Measurements from ENCODE around the gene SLC26A11.
A peak's percentile ranks its signal among the peaks of the same experiment; 100 is the strongest.

Gene SLC26A11

GRCh38 chr17:80223142-80223815 lies 3.1 kb downstream of the SLC26A11 start:
- peak overlapping the region; percentile 27 for H3K27ac ChIP-seq
- ChIA-PET CTCF (no interaction called here), POLR2A (ENCODE audit: low non-redundant PET) (no interaction called here)
- DNase-seq (ENCODE audit: low spot score) = no peak
- TF ChIP-seq, protein P1, sequence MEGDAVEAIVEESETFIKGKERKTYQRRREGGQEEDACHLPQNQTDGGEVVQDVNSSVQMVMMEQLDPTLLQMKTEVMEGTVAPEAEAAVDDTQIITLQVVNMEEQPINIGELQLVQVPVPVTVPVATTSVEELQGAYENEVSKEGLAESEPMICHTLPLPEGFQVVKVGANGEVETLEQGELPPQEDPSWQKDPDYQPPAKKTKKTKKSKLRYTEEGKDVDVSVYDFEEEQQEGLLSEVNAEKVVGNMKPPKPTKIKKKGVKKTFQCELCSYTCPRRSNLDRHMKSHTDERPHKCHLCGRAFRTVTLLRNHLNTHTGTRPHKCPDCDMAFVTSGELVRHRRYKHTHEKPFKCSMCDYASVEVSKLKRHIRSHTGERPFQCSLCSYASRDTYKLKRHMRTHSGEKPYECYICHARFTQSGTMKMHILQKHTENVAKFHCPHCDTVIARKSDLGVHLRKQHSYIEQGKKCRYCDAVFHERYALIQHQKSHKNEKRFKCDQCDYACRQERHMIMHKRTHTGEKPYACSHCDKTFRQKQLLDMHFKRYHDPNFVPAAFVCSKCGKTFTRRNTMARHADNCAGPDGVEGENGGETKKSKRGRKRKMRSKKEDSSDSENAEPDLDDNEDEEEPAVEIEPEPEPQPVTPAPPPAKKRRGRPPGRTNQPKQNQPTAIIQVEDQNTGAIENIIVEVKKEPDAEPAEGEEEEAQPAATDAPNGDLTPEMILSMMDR (conservative IDR thresholded peaks at IDR 0.05; ENCODE audit: low read depth) = no peak

DNA sequence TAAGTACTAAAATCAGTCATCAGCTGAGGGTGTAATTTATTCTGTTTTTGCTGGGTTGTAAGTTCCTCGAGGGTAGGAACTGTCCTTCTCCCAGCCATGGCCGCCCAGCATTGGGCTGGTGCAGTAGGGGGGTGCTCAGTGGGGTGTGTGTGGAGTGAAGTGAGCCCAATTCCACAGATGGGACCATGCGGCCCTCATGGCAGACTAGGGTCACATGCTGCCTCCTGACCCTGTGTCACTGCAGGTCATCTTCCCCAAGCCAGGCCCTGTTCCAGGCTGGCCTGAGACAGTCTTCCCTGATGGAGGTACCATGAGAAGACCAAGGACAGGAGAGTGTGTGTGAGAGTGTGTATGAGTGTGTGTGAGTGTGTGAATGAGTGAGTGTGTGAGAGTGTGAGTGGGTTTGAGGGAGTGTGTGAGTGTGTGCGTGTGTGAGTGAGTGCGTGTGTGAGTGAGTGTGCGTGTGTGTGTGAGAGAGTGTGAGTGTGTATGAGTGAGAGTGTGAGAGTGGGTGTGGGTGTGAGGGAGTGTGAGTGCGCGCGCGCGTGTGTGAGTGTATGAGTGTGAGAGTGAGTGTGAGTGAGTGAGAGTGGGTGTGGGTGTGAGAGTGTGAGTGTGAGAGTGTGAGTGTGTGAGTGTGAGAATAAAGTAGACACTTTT lies 3.7 kb downstream of the SLC26A11 start:
- ChIA-PET CTCF (no interaction called here), POLR2A (ENCODE audit: low non-redundant PET) (no interaction called here)
- H3K27ac ChIP-seq = peak overlapping the region; percentile 27
- no peak for DNase-seq (ENCODE audit: low spot score)
- TF ChIP-seq, protein P1 (conservative IDR thresholded peaks at IDR 0.05; ENCODE audit: low read depth) = no peak

GRCh38 chr17:80224683-80225082 lies 4.5 kb downstream of the SLC26A11 start:
- POLR2A ChIA-PET (ENCODE audit: low non-redundant PET) = no interaction called here
- no peak for DNase-seq (ENCODE audit: low spot score)
- TF ChIP-seq, protein P1 (conservative IDR thresholded peaks at IDR 0.05; ENCODE audit: low read depth) = no peak
- H3K27ac ChIP-seq = no peak overlapping the region
- CTCF ChIA-PET = no interaction called here

DNA sequence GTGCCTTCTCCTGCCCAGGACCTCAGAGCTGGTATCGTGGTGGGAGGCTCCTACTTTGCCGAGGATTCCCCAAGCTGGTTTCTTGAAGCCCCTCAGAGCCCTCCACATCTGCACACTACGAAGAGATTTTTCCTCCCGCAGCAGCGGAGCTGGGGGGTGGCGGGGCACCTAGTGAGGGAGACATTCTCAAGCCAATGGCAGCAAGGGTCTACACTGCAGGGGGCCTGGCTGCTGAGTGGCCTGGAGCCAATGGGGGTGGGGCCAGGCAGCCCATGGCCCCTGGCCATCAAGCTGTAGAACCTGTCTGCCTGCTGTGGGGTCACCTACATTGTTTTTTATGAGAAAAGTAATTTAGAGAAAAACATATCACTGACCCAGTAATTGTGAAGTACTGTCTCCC lies 5.0 kb downstream of the SLC26A11 start:
- TF ChIP-seq, protein P1 (conservative IDR thresholded peaks at IDR 0.05; ENCODE audit: low read depth) = no peak
- POLR2A ChIA-PET (ENCODE audit: low non-redundant PET) = interaction anchor here (0.6 kb wide), 1 partner anchor 462 kb away, joined by 3 read pairs; no protein-coding TSS in a partner anchor
- H3K27ac ChIP-seq = no peak overlapping the region
- CTCF ChIA-PET = interaction anchor here (0.7 kb wide), 1 partner anchor 220 kb away, joined by 3 read pairs; no protein-coding TSS in a partner anchor
- no peak for DNase-seq (ENCODE audit: low spot score)

- ChIA-PET CTCF (no interaction called here), POLR2A (ENCODE audit: low non-redundant PET) (no interaction called here)
- H3K27ac ChIP-seq = no peak overlapping the region
- DNase-seq (ENCODE audit: low spot score) = no peak
- TF ChIP-seq, protein P1 (conservative IDR thresholded peaks at IDR 0.05; ENCODE audit: low read depth) = no peak
These were observed 6.9 kb downstream of the SLC26A11 start for GRCh38 chr17:80227156-80227555.

DNA sequence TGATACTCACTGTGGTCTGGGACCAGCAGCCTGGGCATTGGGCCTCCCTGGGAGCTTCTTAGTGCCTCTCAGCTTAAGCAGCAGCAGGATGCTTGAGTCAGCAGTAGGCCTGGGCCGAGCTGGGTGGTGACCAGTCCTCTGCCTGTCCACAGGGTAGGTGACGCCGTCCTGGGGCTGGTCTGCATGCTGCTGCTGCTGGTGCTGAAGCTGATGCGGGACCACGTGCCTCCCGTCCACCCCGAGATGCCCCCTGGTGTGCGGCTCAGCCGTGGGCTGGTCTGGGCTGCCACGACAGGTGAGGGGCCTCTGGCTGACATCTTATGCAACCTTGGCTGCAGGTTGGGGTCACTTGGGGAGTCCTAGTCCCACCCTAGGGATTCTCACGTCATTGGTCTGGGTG lies 7.4 kb downstream of the SLC26A11 start:
- POLR2A ChIA-PET (ENCODE audit: low non-redundant PET) = no interaction called here

More for the DNA sequence above, 7.4 kb downstream of the SLC26A11 start:
- no peak overlapping the region for H3K27ac ChIP-seq
- TF ChIP-seq, protein P1 (conservative IDR thresholded peaks at IDR 0.05; ENCODE audit: low read depth) = no peak
- CTCF ChIA-PET = no interaction called here
- DNase-seq (ENCODE audit: low spot score) = no peak

All from RWPE1 (cell line).